ENCODE measurements around the gene BMX. TPM values are rescaled to one million over a fixed set of nuclear protein-coding genes. Genes with fewer than 3 reads are reported as not detected.

The BMX gene
- total and polyA plus RNA-seq, 10 of the 15 experiments (the other 5 are each of a cell fraction or from before 2014, with no cell fraction given) = not detected

DNA sequence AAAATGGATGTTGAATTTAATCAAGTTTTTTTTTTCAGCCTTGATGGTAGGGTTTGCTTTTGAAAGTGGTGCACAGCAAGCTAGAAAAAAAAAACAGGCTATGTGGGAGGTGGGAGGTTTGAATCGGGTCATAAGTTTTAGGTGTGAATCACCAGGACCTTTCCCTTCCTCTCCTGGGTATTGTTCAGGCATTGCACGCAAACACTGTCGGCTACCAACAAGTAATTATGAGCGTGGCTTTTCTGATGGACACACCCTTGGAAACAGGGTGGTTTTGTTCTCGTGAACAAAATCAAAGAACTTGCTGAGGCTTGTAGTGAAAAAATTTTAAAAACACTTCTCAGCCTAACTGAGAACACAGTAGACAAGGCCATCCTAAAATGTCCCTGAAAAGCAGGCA lies 25.6 kb upstream of the BMX start:
- ATAC-seq = no peak
- H3K4me1 ChIP-seq (ENCODE audit: control insufficient read depth, insufficient read depth, low read length) = no peaks in the 10 kb centered on the region
- H3K27ac ChIP-seq (ENCODE audit: control insufficient read depth, insufficient read depth) = peak overlapping the region; percentile 40
- FAIRE-seq = no peak
- ChIA-PET POLR2A (no interaction called here), RAD21 (ENCODE audit: unreplicated experiment) (interaction anchor here (0.9 to 2.3 kb wide), 4 partner anchors 9 to 126 kb away, joined by 3 to 7 read pairs (median 5); partner anchors contain the start of gene PIR), CTCF (interaction anchor here (0.7 to 2.4 kb wide), 6 partner anchors 8 to 126 kb away, joined by 3 to 9 read pairs (median 8); partner anchors contain the start of genes BMX, PIR and VEGFD), SMC1A (ENCODE audit: uncharacterized antibody, unreplicated experiment) (interaction anchor here (0.7 to 2.0 kb wide), 4 partner anchors 9 to 94 kb away, joined by 3 to 7 read pairs (median 3); partner anchors contain the start of gene PIR)
- H3K4me3 ChIP-seq = no peak overlapping the region
- no peaks in the 10 kb centered on the region for H3K9me3 ChIP-seq (replicated peaks; ENCODE audit: control insufficient read depth, insufficient read depth, low read length)
- no peak for DNase-seq (ENCODE audit: low read depth, low spot score)
- no TSS peak for BruUV-seq (replicated peaks)
- TF ChIP-seq MTA2 (IDR thresholded peaks at IDR 0.05; ENCODE audit: low read depth) = peak; percentile 17; the same call in 1 of the 2 replicates
- TF ChIP-seq, protein P1, sequence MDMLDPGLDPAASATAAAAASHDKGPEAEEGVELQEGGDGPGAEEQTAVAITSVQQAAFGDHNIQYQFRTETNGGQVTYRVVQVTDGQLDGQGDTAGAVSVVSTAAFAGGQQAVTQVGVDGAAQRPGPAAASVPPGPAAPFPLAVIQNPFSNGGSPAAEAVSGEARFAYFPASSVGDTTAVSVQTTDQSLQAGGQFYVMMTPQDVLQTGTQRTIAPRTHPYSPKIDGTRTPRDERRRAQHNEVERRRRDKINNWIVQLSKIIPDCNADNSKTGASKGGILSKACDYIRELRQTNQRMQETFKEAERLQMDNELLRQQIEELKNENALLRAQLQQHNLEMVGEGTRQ (IDR thresholded peaks at IDR 0.05; ENCODE audit: borderline replicate concordance, low read depth, low read length) = no peak
- TF ChIP-seq GATAD2B (conservative IDR thresholded peaks at IDR 0.05; ENCODE audit: low read depth) = no peak
- no peak for TF ChIP-seq CHD4 (IDR thresholded peaks at IDR 0.05)
- TF ChIP-seq IKZF1 (conservative IDR thresholded peaks at IDR 0.05) = 0 out of 2 replicates have a peak, but pooled peaks have one; percentile 20
- in situ Hi-C loops (cut with MboI) = no loop called here
- no peaks in the 10 kb centered on the region for H3K79me2 ChIP-seq (ENCODE audit: control insufficient read depth, insufficient read depth, low read length)
- H3K9ac ChIP-seq (ENCODE audit: control insufficient read depth, insufficient read depth, low read length) = no peak overlapping the region
- H4K20me1 ChIP-seq (ENCODE audit: control insufficient read depth, insufficient read depth) = no peaks in the 10 kb centered on the region
- intact Hi-C loops (cut with micrococcal nuclease; ENCODE audit: unreplicated experiment) = no loop called here
- H3K36me3 ChIP-seq (ENCODE audit: control insufficient read depth in 2 of 2, insufficient read depth in 2 of 2, low read length in 1 of 2) = no peaks in the 10 kb centered on the region
- H3K27me3 ChIP-seq (replicated peaks in 1 of 2; ENCODE audit: control insufficient read depth in 2 of 2, insufficient read depth in 2 of 2, low read length in 1 of 2) = no peaks in the 10 kb centered on the region
- WGBS (ENCODE audit: insufficient coverage, insufficient replicate concordance, low lambda C conversion rate, missing lambda C conversion rate) = 67% methylated on average over 5 of the region's 5 CpGs
- H2AFZ ChIP-seq (ENCODE audit: control insufficient read depth, low read depth, low read length) = no peak overlapping the region
- no peak overlapping the region for H3K4me2 ChIP-seq (ENCODE audit: control insufficient read depth, insufficient read depth)

DNA sequence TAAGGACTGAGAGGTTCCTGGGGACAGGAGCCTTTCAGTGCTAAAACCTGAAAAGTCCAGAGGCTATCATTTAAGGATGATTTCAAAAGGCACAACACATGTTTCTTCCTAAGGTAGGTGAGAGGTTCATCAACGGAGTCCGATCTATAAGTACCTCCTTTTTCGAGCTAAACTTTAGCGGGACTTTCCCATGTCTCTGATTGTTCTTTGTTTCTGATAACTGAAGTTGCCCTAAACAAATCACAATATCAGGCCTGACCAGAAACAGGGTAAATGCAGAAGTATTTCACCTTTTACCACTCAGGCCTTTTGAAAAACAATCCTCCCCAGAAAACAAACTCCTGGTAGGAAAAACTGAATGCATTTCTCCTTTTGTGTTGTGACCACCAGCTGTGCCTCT lies 25.1 kb upstream of the BMX start:
- Histone ChIP-seq H3K27me3 (replicated peaks in 1 of 2; ENCODE audit: control insufficient read depth in 2 of 2, insufficient read depth in 2 of 2, low read length in 1 of 2) (no peaks in the 10 kb centered on the region), H3K9me3 (replicated peaks; ENCODE audit: control insufficient read depth, insufficient read depth, low read length) (no peaks in the 10 kb centered on the region; the same call in 2 of the 3 replicates), H3K4me1 (ENCODE audit: control insufficient read depth, insufficient read depth, low read length) (no peaks in the 10 kb centered on the region), H2AFZ (ENCODE audit: control insufficient read depth, low read depth, low read length) (no peak overlapping the region), H3K36me3 (ENCODE audit: control insufficient read depth in 2 of 2, insufficient read depth in 2 of 2, low read length in 1 of 2) (no peaks in the 10 kb centered on the region), H4K20me1 (ENCODE audit: control insufficient read depth, insufficient read depth) (no peaks in the 10 kb centered on the region), H3K27ac (ENCODE audit: control insufficient read depth, insufficient read depth) (peak overlapping the region; percentile 40), H3K4me2 (ENCODE audit: control insufficient read depth, insufficient read depth) (no peak overlapping the region), H3K9ac (ENCODE audit: control insufficient read depth, insufficient read depth, low read length) (no peak overlapping the region), H3K79me2 (ENCODE audit: control insufficient read depth, insufficient read depth, low read length) (no peaks in the 10 kb centered on the region), H3K4me3 (no peak overlapping the region)
- no peak for FAIRE-seq
- BruUV-seq (replicated peaks) = no TSS peak
- ATAC-seq = no peak
- ChIA-PET POLR2A (interaction anchor here (0.6 kb wide), 1 partner anchor 284 kb away, joined by 3 read pairs; no protein-coding TSS in a partner anchor), RAD21 (ENCODE audit: unreplicated experiment) (interaction anchor here (1.6 to 2.3 kb wide), 2 partner anchors 17 to 90 kb away, joined by 7 read pairs; partner anchors contain the start of gene PIR), SMC1A (ENCODE audit: uncharacterized antibody, unreplicated experiment) (interaction anchor here (0.5 to 2.0 kb wide), 3 partner anchors 18 to 94 kb away, joined by 3 to 7 read pairs (median 3); partner anchors contain the start of gene PIR), CTCF (interaction anchor here (0.6 to 3.4 kb wide), 7 partner anchors 8 to 1222 kb away, joined by 3 to 23 read pairs (median 9); partner anchors contain the start of genes BMX, PIR and VEGFD)
- intact Hi-C loops (cut with micrococcal nuclease; ENCODE audit: unreplicated experiment) (no loop called here), in situ Hi-C loops (cut with MboI) (no loop called here)
- no peak for DNase-seq (ENCODE audit: low read depth, low spot score)
- 91% methylated on average over 4 of the region's 4 CpGs for WGBS (ENCODE audit: insufficient coverage, insufficient replicate concordance, low lambda C conversion rate, missing lambda C conversion rate)
- TF ChIP-seq RAD21 (IDR thresholded peaks at IDR 0.05; ENCODE audit: insufficient read depth, low read depth, low read length) (no peak), SIN3A (IDR thresholded peaks at IDR 0.05; ENCODE audit: low read depth, low read length) (no peak), PML (IDR thresholded peaks at IDR 0.05; ENCODE audit: low read length) (no peak), CBFB (IDR thresholded peaks at IDR 0.05; ENCODE audit: low read depth) (no peak), JUNB (IDR thresholded peaks at IDR 0.05) (no peak), TCF7 (IDR thresholded peaks at IDR 0.05; ENCODE audit: borderline replicate concordance) (no peak)
- TF ChIP-seq, protein P2, sequence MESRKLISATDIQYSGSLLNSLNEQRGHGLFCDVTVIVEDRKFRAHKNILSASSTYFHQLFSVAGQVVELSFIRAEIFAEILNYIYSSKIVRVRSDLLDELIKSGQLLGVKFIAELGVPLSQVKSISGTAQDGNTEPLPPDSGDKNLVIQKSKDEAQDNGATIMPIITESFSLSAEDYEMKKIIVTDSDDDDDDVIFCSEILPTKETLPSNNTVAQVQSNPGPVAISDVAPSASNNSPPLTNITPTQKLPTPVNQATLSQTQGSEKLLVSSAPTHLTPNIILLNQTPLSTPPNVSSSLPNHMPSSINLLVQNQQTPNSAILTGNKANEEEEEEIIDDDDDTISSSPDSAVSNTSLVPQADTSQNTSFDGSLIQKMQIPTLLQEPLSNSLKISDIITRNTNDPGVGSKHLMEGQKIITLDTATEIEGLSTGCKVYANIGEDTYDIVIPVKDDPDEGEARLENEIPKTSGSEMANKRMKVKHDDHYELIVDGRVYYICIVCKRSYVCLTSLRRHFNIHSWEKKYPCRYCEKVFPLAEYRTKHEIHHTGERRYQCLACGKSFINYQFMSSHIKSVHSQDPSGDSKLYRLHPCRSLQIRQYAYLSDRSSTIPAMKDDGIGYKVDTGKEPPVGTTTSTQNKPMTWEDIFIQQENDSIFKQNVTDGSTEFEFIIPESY (IDR thresholded peaks at IDR 0.05) = no peak
